LoVo (cell line): ENCODE results near the gene SYCP3.

Source experiments
- DNase-seq: peaks from one replicate; pipeline ENCODE4 v3.0.0-alpha.2; 2016; ENCODE audit warnings: low spot score

SYCP3 gene

GRCh38 chr12:101738920-101739665 lies at the start of gene SYCP3:
TSS of gene SYCP3 (minus strand) at chr12:101739462. CDS start at chr12:101737935, 1,527 bp downstream.
- DNase-seq: no peak

- DNase-seq: no peak
Observed at GRCh38 chr12:101785671-101786070, 46.4 kb upstream of the SYCP3 start.

DNA sequence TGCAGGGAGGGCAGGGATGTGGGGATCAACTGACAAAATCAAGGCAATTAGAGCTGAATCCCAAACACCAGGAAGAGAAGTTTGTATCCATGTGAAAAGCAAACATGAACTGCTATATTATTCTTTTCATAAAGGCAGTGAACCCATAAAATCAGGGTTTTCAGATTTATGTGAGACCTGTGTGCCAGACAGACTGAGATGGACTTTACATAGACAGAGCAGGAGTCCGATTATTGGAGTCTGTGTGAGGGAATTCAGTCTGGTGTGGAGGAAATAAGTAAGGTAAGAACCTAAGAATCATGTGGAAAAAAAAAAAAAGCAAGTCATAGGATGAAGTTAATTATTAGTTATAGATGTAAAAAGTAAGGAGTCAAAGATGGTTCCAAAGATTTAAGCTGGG lies 45.1 kb upstream of the SYCP3 start:
- no peak for DNase-seq

DNA sequence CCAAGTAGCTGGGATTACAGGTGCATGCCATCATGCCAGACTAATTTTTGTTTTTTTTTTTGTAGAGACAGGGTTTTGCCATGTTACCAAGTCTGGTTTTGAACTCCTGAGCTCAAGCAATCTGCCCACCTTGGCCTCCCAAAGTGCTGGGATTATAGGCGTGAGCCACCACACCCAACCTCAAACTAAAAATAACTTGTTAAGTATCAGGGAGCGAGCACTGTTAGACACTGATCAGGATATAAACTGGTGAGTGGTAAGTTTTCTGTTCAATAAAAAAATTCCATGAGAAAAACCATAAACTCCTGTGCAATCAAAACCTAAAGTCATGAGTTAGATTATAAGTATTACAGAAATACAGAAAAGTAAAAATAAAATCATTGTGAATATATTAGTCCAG lies 44.6 kb upstream of the SYCP3 start:
- DNase-seq: no peak

- no peak for DNase-seq
Observed at GRCh38 chr12:101783150-101783549, 43.9 kb upstream of the SYCP3 start.

- DNase-seq: no peak
Observed at GRCh38 chr12:101782273-101782731, 43.0 kb upstream of the SYCP3 start.

GRCh38 chr12:101781834-101782233 lies 42.6 kb upstream of the SYCP3 start:
- DNase-seq: no peak

GRCh38 chr12:101780599-101780998 lies 41.3 kb upstream of the SYCP3 start:
- no peak for DNase-seq

- DNase-seq: no peak
Observed at GRCh38 chr12:101779626-101780025, 40.4 kb upstream of the SYCP3 start.

GRCh38 chr12:101779200-101779599 lies 39.9 kb upstream of the SYCP3 start:
- DNase-seq: no peak

DNA sequence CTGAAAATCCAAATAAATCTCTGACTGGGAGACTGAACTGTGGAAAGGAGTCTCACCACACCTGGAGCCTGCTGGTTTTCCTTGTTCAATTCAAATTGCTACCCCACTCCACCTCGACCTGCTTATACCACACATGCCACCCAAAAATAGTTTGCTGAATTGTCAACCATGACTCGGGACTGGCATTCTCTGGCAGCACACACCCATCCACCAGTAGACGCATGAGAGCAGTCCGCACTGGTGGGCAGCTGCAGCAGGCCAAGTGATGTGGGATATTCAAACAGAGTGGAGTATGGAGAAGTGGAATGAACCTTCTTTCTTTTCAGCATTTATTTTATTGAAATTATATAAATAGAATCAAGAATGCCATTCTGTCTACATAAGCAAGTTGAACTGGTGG lies 38.7 kb upstream of the SYCP3 start:
- no peak for DNase-seq

DNA sequence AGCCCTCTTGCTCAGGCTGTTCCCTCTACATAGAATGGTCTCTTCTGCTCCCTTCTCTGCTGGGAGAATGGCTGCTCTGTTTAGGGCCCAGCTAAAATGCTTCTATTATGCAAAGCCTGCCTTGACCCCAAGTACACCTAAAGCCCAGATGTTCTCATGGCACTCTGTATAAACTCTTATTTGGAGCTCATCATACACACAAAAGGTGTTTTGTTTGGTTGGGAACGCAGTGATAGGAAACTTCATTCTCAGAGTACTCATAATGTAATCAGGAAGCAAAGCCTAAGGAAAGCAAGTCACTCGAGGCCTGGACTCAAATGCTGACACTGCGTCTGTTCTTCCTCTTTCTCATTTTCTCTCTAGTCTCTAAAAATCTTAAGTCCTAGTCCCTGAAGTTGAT lies 38.2 kb upstream of the SYCP3 start:
- no peak for DNase-seq

DNA sequence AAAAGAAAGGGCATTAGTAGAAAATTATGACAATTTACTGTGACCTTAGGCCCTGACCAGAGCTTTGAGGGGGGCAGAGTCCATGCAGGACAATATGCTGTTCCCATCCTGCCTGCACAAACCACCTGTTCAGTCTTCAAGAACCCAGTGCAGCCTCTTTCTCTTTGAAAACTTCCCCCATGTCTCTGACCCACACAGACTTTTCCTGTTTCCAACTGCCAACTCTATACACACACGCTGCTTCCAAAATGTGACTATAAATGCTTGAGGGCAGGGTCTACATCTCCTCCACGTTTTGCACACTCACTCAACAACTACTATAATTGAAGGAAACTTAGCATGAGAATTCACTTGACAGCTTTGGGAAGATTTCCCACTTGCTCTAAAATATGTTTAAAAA lies 36.6 kb upstream of the SYCP3 start:
- no peak for DNase-seq

- peak; percentile 78 for DNase-seq
Observed at GRCh38 chr12:101773650-101774162, 34.4 kb upstream of the SYCP3 start.

DNA sequence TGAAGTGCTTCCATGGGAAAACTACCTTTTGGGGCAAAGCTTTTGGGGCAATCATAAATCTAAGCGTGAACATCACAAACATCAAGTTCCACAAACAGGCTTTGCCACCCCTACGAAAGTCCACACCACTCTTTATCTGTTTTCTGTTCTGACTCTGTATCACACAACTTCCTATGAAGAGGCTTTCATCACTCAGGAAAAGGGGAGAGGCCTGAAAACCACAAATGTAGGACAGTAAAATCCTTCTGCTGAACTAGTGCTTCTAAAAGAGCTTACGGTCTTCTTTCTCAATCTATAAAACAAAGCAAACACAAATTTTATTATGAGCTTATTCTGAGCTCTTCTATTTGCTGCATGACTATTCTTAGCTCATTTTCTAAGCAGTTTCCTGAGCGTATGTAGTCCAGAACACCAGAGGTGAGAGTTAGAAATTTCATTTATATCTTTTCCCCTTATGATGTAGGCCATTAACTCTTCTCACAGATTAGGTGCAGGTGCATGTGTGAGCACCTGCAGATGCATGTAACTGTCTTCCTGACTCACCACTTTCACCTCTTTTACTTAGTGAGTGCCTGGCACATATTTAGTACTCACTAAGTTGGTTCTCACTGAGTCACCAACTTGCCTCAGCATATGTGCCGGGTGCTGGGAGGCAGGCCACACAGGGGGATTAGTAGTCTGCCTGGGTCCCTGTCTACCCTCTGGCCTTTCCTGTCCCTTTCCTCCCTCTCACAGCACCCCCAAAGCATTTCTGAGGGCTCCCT lies 32.9 kb upstream of the SYCP3 start:
- DNase-seq: no peak

DNA sequence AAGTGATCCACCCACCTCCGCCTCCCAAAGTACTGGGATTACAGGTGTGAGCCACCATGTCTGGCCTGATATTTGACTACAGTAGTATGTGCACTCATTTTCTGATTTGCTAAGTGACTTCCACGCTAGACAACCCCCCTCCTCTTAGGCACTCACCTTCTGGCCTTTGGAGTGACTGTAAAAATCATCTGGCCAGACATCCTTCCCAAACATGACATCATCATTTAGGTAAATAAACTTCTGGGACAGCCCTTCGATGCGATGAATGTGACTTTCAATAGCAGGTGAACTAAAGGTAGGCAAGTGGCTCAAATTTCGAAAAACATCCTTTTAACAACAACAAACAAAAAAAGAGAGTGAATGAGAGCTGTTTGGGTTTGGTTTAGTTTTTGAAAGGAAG lies 30.6 kb upstream of the SYCP3 start:
- DNase-seq: no peak

GRCh38 chr12:101768781-101769180 lies 29.5 kb upstream of the SYCP3 start:
- no peak for DNase-seq

GRCh38 chr12:101767537-101767936 lies 28.3 kb upstream of the SYCP3 start:
- DNase-seq: no peak

DNA sequence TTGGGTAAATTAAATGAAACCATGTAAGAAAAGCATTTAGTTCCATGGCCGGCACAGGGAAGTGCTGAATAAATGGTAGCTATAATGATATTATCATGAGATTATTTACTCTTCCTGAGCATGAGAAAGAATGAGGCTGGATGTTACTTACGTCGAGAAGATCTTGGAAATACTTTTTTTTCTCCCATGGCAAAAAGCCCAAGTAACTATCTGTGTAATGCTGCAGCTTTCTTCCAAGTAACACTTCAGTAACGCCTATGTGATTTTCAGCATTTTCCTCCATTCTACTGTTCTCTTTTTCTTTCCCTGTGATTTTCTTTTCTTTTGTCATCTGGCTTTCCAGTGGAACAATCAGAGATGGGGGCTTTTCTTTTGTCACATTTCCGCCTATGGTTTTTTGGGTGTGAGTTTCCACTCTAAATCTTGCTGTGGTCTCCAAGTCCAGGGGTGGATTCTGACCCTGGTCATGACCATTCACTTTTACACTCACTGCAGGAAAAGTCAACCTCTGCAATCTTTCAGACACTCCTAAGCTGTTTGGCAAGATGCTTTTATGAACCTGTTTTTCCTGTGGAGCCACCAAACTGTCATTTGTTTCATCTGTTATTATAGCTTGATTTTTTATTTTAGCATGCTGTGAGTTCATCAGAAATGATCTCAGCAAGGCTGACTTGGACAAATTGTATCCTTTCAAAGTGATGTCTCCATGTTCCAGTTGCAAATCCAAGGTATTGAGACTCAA lies 25.0 kb upstream of the SYCP3 start:
- DNase-seq: no peak

GRCh38 chr12:101763246-101763931 lies 24.1 kb upstream of the SYCP3 start:
- DNase-seq: no peak

DNA sequence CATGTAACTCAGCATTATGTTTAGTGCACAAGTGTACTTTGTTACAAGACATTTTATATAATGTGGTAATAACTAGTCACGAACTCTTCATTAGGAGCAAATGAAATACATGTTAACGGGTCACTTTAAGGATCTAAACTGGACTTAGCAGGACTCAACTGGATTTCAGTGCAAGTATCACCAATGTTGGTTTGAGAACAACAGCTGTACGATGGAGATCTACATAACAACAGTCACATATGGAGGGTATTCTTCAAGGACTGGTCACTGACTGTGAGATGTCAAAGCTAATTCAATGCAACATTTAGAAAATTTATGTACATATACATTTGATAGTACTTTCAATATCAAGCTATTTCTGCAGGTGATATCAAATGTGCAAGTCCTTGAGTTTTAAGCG lies 22.5 kb upstream of the SYCP3 start:
- no peak for DNase-seq

- no peak for DNase-seq
Observed at GRCh38 chr12:101761350-101761749, 22.1 kb upstream of the SYCP3 start.
